ENCODE data around the gene PLXNA4.

PLXNA4 gene

DNA sequence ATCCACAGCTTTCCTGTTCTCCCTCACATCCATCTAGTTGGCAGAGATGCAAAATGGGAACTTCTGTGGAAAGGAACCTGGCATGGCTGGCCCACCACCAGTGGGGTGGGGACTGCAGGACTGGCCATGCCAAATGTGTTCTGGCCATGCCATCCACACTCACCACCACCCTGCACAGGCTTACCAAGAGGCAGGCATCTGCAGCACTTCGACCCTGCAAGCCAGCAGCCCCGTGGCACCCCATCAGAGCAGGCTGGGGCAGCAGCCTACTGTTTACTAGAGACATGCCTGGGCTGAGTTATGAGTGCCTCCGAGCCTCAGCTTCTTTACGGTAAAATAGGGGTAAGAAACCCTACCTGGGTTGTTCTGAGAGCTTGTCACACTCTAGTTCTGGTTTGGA lies 313.1 kb downstream of the PLXNA4 start:
- no peak overlapping the region for H3K4me3 ChIP-seq (ENCODE audit: low read depth, low read length)
- in situ Hi-C loops (cut with HindIII; ENCODE audit: low sequenced_read_pairs) = no loop called here
- TF ChIP-seq, protein P1, sequence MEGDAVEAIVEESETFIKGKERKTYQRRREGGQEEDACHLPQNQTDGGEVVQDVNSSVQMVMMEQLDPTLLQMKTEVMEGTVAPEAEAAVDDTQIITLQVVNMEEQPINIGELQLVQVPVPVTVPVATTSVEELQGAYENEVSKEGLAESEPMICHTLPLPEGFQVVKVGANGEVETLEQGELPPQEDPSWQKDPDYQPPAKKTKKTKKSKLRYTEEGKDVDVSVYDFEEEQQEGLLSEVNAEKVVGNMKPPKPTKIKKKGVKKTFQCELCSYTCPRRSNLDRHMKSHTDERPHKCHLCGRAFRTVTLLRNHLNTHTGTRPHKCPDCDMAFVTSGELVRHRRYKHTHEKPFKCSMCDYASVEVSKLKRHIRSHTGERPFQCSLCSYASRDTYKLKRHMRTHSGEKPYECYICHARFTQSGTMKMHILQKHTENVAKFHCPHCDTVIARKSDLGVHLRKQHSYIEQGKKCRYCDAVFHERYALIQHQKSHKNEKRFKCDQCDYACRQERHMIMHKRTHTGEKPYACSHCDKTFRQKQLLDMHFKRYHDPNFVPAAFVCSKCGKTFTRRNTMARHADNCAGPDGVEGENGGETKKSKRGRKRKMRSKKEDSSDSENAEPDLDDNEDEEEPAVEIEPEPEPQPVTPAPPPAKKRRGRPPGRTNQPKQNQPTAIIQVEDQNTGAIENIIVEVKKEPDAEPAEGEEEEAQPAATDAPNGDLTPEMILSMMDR (IDR thresholded peaks at IDR 0.05; ENCODE audit: low read depth, low read length, missing control alignments) = no peak
- DNase-seq (ENCODE audit: low read depth) = no peak

GRCh38 chr7:132262160-132262470 lies 314.2 kb downstream of the PLXNA4 start:
- no peak overlapping the region for H3K4me3 ChIP-seq (ENCODE audit: low read depth, low read length)
- TF ChIP-seq, protein P1 (IDR thresholded peaks at IDR 0.05; ENCODE audit: low read depth, low read length, missing control alignments) = no peak
- in situ Hi-C loops (cut with HindIII; ENCODE audit: low sequenced_read_pairs) = no loop called here
- no peak for DNase-seq (ENCODE audit: low read depth)

DNA sequence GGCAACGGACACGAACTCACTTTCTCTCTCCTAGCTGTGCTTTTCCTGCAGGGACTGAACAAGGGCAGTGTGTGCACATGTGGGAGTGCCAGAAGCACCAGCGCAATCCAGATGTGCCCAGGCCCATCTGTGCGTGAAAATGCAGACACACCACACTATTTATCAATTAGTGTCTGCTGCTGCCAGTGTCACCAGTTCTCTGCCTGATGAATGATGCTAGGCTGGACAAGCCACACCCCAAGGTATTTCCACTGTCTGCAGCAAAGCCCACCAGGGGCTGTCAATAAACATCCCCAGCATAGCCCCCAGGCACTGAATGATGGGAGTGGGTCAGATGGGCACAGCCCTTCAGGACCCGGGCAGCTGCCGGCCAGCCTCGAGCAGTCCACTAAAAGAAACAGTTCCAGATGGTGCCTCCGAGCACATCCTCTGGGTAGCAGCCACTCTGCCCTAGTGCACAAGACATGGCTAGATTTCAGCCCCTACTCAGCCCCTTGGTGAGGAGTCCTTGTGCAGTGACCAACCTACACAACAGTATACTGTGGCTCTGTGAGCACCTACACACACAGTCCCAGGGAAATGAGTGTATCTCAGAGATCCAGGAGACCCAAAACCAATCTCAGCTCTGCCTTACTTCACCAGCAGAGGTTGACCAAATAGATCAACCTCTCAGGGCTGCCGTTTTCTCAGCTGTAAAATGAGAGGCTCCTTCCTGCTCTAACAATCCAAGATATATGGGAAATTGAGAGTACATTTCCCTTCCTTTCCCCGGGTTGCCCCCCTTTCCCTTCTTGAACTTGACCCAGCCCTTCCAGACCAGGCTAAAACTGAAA lies 314.7 kb downstream of the PLXNA4 start:
- DNase-seq (ENCODE audit: low read depth) = no peak
- TF ChIP-seq, protein P1 (IDR thresholded peaks at IDR 0.05; ENCODE audit: low read depth, low read length, missing control alignments) = no peak
- in situ Hi-C loops (cut with HindIII; ENCODE audit: low sequenced_read_pairs) = no loop called here
- no peak overlapping the region for H3K4me3 ChIP-seq (ENCODE audit: low read depth, low read length)

GRCh38 chr7:132258231-132258630 lies 318.0 kb downstream of the PLXNA4 start:
- DNase-seq (ENCODE audit: low read depth) = no peak
- in situ Hi-C loops (cut with HindIII; ENCODE audit: low sequenced_read_pairs) = no loop called here
- H3K4me3 ChIP-seq (ENCODE audit: low read depth, low read length) = no peak overlapping the region
- TF ChIP-seq, protein P1 (IDR thresholded peaks at IDR 0.05; ENCODE audit: low read depth, low read length, missing control alignments) = no peak

DNA sequence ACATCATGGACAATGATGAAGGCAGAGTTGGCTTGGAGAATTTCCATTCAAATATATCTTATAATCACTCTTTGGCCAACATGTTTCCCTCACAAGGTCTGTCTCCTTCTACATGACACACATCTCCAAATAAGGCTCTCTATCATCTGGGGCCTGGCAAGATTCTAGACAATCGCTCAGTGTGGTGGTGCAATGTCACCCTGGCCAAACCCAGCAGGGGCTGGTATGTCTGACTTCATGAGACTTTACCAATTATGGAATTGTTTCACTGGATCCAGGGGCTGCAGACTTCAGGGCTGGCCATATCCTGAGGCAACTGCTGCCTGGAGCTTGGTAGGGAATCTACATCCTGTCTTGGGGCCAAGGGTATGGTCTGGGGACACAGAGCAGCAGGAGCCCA lies 319.0 kb downstream of the PLXNA4 start:
- in situ Hi-C loops (cut with HindIII; ENCODE audit: low sequenced_read_pairs) = no loop called here
- no peak overlapping the region for H3K4me3 ChIP-seq (ENCODE audit: low read depth, low read length)
- DNase-seq (ENCODE audit: low read depth) = no peak
- TF ChIP-seq, protein P1 (IDR thresholded peaks at IDR 0.05; ENCODE audit: low read depth, low read length, missing control alignments) = no peak

DNA sequence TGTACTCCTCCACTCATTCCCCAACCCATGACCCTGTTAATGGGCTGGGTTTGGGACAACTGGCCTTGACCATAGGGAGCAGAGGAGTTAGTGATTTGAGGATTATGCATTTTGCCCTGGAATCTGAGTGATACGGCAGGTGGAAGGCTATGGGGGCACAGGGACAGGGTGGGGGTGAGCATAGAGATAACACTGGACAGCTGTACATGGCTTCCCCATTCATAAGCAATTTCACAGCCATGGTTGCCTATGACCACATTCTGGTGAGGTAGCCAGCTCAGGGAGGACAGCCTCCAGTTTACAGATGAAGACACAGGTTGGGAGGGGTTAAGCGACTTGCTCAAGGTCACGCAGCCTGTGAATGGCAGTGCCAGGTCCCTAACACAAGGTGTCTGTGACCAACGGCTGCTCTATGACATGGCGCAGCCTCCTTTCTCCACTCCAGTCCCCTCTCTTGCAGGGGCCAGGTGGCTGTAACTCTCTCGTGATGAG lies 319.5 kb downstream of the PLXNA4 start:
- in situ Hi-C loops (cut with HindIII; ENCODE audit: low sequenced_read_pairs) = no loop called here
- TF ChIP-seq, protein P1 (IDR thresholded peaks at IDR 0.05; ENCODE audit: low read depth, low read length, missing control alignments) = no peak

More for the DNA sequence above, 319.5 kb downstream of the PLXNA4 start:
- H3K4me3 ChIP-seq (ENCODE audit: low read depth, low read length) = no peak overlapping the region
- DNase-seq (ENCODE audit: low read depth) = no peak
